ENCODE measurements around the gene BSX. TPM values are rescaled to one million over a fixed set of nuclear protein-coding genes. Genes with fewer than 3 reads are reported as not detected.

BSX gene
- total and polyA plus RNA-seq, 10 donors: not detected

GRCh38 chr11:122963961-122964360 lies 17.7 kb downstream of the BSX start:
- DNase-seq: no peak
- H3K4me1 ChIP-seq: no peaks in the 10 kb centered on the region
- peaks cover 0 to 4% (median 0%) of the 10 kb centered on the region in 6 donors for H3K36me3 ChIP-seq
- 74 to 81% (median 77%) methylated on average over 4 of the region's 4 CpGs for WGBS, 5 donors
- H3K27ac ChIP-seq: no peak overlapping the region
- intact Hi-C loops (cut with DNase I; ENCODE audit: low total_unique reads): no loop called here
- H3K4me3 ChIP-seq: no peak overlapping the region
- H3K9me3 ChIP-seq: peaks cover 0 to 4% (median 0%) of the 10 kb centered on the region in 8 donors
- TF ChIP-seq CTCF (IDR thresholded peaks at IDR 0.05 in 8 of 11, conservative IDR thresholded peaks at IDR 0.05 in 3 of 11): no peak
- H3K27me3 ChIP-seq (replicated peaks in 1 of 7): peaks cover 0 to 31% (median 5%) of the 10 kb centered on the region in 7 donors

- WGBS, 5 donors: 78 to 88% (median 84%) methylated on average over 4 of the region's 4 CpGs
- H3K9me3 ChIP-seq: no peaks in the 10 kb centered on the region
These were observed 27.2 kb downstream of the BSX start for GRCh38 chr11:122954455-122954854.

GRCh38 chr11:122951211-122951610 lies 30.4 kb downstream of the BSX start:
- H3K9me3 ChIP-seq: no peaks in the 10 kb centered on the region
- peaks cover 0 to 6% (median 0%) of the 10 kb centered on the region in 6 donors for H3K4me1 ChIP-seq
- intact Hi-C loops (cut with DNase I; ENCODE audit: low total_unique reads): no loop called here
- no peak overlapping the region for H3K4me3 ChIP-seq
- 61 to 81% (median 69%) methylated on average over 2 of the region's 2 CpGs for WGBS, 5 donors
- no peak for TF ChIP-seq CTCF (IDR thresholded peaks at IDR 0.05 in 8 of 11, conservative IDR thresholded peaks at IDR 0.05 in 3 of 11)
- no peaks in the 10 kb centered on the region for H3K27me3 ChIP-seq (replicated peaks in 1 of 7)
- DNase-seq: no peak
- H3K27ac ChIP-seq: no peak overlapping the region
- peaks cover 0 to 17% (median 9%) of the 10 kb centered on the region in 6 donors for H3K36me3 ChIP-seq

More at GRCh38 chr11:122954455-122954854, 27.2 kb downstream of the BSX start:
- TF ChIP-seq POLR2AphosphoS5 (IDR thresholded peaks at IDR 0.05): no peak
- TF ChIP-seq POLR2A (IDR thresholded peaks at IDR 0.05): no peak
- TF ChIP-seq CTCF (IDR thresholded peaks at IDR 0.05 in 8 of 11, conservative IDR thresholded peaks at IDR 0.05 in 3 of 11): no peak
- H3K27me3 ChIP-seq (replicated peaks in 1 of 7): no peaks in the 10 kb centered on the region
- no peak for DNase-seq
- H3K36me3 ChIP-seq: peaks cover 0 to 4% (median 1%) of the 10 kb centered on the region in 6 donors
- no peak overlapping the region for H3K4me3 ChIP-seq
- H3K27ac ChIP-seq: no peak overlapping the region
- intact Hi-C loops (cut with DNase I; ENCODE audit: low total_unique reads): no loop called here
- H3K4me1 ChIP-seq: peaks cover 0 to under 1% (median 0%) of the 10 kb centered on the region in 6 donors

GRCh38 chr11:122938557-122938956 lies 43.1 kb downstream of the BSX start:
- no peaks in the 10 kb centered on the region for H3K4me1 ChIP-seq
- H3K27ac ChIP-seq: no peak overlapping the region
- DNase-seq: no peak
- 88 to 100% (median 95%) methylated on average over 2 of the region's 2 CpGs for WGBS, 5 donors
- H3K27me3 ChIP-seq (replicated peaks in 1 of 7): no peaks in the 10 kb centered on the region
- no peaks in the 10 kb centered on the region for H3K36me3 ChIP-seq
- no peak overlapping the region for H3K4me3 ChIP-seq
- intact Hi-C loops (cut with DNase I; ENCODE audit: low total_unique reads): no loop called here
- H3K9me3 ChIP-seq: no peaks in the 10 kb centered on the region
- no peak for TF ChIP-seq POLR2A (IDR thresholded peaks at IDR 0.05)
- TF ChIP-seq CTCF (IDR thresholded peaks at IDR 0.05 in 8 of 11, conservative IDR thresholded peaks at IDR 0.05 in 3 of 11): no peak

Data from spleen (tissue), 11 donors.